ENCODE measurements around the gene ABCB4.

DNA sequence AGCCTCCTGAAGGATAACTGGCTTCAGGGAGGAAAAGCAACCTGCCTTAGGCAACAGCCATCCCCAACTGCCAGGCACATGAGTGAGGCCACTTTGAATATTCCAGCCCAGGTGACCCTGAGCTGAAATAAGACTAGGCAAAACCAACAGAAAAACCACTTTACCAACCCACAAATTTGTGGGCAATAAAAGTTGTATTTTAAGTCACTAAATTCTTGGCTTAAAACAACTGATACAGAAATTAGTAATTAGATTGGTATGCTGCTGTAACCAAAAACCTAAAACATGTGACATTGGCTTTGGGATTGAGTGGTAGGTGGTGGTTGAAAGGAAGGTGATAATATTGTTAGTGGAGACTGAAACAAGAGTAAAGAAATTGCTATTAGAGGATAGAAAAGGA is 39.9 kb downstream of the ABCB4 start:
- TF ChIP-seq POLR2A (IDR thresholded peaks at IDR 0.05), result no peak
- TF ChIP-seq, protein P1, sequence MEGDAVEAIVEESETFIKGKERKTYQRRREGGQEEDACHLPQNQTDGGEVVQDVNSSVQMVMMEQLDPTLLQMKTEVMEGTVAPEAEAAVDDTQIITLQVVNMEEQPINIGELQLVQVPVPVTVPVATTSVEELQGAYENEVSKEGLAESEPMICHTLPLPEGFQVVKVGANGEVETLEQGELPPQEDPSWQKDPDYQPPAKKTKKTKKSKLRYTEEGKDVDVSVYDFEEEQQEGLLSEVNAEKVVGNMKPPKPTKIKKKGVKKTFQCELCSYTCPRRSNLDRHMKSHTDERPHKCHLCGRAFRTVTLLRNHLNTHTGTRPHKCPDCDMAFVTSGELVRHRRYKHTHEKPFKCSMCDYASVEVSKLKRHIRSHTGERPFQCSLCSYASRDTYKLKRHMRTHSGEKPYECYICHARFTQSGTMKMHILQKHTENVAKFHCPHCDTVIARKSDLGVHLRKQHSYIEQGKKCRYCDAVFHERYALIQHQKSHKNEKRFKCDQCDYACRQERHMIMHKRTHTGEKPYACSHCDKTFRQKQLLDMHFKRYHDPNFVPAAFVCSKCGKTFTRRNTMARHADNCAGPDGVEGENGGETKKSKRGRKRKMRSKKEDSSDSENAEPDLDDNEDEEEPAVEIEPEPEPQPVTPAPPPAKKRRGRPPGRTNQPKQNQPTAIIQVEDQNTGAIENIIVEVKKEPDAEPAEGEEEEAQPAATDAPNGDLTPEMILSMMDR (IDR thresholded peaks at IDR 0.05), result no peak

Data from uterus (tissue), 2 donors.